Measurements from ENCODE around the gene SAP30. TPM values are rescaled to one million over a fixed set of nuclear protein-coding genes. Genes with fewer than 3 reads are reported as not detected.

The SAP30 gene
- total RNA-seq, 1 donor from 2014 or later, result 22.2 TPM

DNA sequence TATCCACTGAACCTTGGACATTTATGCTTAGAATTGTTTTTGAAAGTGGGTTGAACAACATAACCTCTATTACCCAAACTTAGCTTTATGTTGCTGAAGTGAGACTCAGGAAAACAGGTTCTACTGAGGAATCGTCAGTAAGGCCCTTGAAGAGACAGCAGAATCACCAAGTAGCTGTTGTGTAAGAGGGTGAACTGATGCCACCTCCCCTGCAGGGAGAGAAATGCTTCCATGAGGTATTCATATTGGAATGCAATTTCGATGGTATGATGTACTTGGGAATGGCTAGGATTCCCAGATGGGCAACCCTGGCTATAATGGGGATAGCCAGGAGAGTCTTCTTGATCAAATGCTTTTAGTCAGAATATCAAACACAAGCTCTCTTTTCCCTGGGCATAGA, 32.3 kb downstream of the SAP30 start:
- Mint-ChIP-seq H3K36me3 (ENCODE audit: low read depth, unreplicated experiment) (no peaks in the 10 kb centered on the region), H3K27me3 (ENCODE audit: unreplicated experiment) (no peaks in the 10 kb centered on the region), H3K27ac (ENCODE audit: unreplicated experiment) (no peak overlapping the region), H3K9me3 (ENCODE audit: unreplicated experiment) (no peaks in the 10 kb centered on the region), H3K4me1 (ENCODE audit: unreplicated experiment) (no peaks in the 10 kb centered on the region), H3K4me3 (ENCODE audit: unreplicated experiment) (no peak overlapping the region)
- DNase-seq (ENCODE audit: low spot score), result no peak
- TF ChIP-seq CTCF (IDR thresholded peaks at IDR 0.05; ENCODE audit: unreplicated experiment), result no peak

DNA sequence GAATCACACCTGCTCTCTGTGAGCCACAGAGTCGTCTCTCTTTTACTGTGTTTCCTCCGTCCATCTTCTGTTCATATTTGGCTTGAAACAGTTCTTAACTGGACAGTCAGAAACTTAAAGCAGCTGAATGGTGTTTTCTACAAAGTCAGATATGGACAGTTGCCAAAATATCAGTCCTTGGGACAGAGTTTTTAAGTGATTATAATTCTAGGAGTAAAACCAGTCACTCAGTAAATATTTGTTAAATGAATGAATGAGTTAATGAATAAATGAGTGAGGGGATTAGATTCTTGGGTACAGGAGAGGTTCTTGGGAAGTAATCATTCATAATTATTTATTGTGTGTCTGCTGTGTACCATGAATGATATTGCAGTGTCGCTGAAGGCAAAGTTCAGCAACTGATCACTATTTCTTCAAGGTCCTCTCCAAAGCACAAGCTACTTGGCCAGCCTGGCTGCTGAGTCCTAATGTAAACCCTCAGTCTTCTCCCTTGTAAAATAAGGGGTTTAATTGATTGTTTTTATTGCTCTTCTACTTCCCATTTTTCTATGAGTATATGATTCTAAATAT, 33.6 kb downstream of the SAP30 start:
- Mint-ChIP-seq H3K36me3 (ENCODE audit: low read depth, unreplicated experiment) (no peaks in the 10 kb centered on the region), H3K27me3 (ENCODE audit: unreplicated experiment) (no peaks in the 10 kb centered on the region), H3K4me3 (ENCODE audit: unreplicated experiment) (no peak overlapping the region), H3K27ac (ENCODE audit: unreplicated experiment) (no peak overlapping the region), H3K9me3 (ENCODE audit: unreplicated experiment) (no peaks in the 10 kb centered on the region), H3K4me1 (ENCODE audit: unreplicated experiment) (no peaks in the 10 kb centered on the region)
- DNase-seq (ENCODE audit: low spot score), result no peak
- TF ChIP-seq CTCF (IDR thresholded peaks at IDR 0.05; ENCODE audit: unreplicated experiment), result no peak

GRCh38 chr4:173405840-173406606, 35.3 kb downstream of the SAP30 start:
- no peaks in the 10 kb centered on the region for H3K36me3 Mint-ChIP-seq (ENCODE audit: low read depth, unreplicated experiment)
- no peak overlapping the region for H3K4me3 Mint-ChIP-seq (ENCODE audit: unreplicated experiment)
- H3K4me1 Mint-ChIP-seq (ENCODE audit: unreplicated experiment), result no peaks in the 10 kb centered on the region
- DNase-seq (ENCODE audit: low spot score), result no peak
- TF ChIP-seq CTCF (IDR thresholded peaks at IDR 0.05; ENCODE audit: unreplicated experiment), result no peak
- H3K27me3 Mint-ChIP-seq (ENCODE audit: unreplicated experiment), result no peaks in the 10 kb centered on the region
- H3K27ac Mint-ChIP-seq (ENCODE audit: unreplicated experiment), result no peak overlapping the region
- H3K9me3 Mint-ChIP-seq (ENCODE audit: unreplicated experiment), result no peaks in the 10 kb centered on the region

DNA sequence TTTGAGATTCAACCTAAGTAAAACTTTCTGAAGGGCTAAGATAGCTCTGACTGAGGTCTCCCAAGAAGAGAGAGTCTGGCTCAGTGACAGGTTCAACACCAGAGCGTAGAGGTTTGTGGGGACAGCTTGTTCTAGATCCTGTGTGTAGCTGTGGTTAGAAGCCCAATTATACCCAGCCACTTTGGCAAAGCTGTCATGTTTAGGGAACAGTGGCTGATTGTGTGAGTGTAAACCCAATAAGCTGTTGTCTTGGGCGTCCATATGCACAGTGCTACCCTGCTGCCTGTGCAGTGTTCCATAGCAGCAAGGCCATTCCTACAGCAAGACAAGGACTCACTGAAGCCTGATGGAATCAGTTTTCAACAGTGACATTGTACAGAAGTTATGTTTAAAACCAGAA, 39.3 kb downstream of the SAP30 start:
- H3K9me3 Mint-ChIP-seq (ENCODE audit: unreplicated experiment), result no peaks in the 10 kb centered on the region
- no peaks in the 10 kb centered on the region for H3K27me3 Mint-ChIP-seq (ENCODE audit: unreplicated experiment)
- H3K36me3 Mint-ChIP-seq (ENCODE audit: low read depth, unreplicated experiment), result no peaks in the 10 kb centered on the region
- H3K4me3 Mint-ChIP-seq (ENCODE audit: unreplicated experiment), result no peak overlapping the region
- no peak overlapping the region for H3K27ac Mint-ChIP-seq (ENCODE audit: unreplicated experiment)
- no peaks in the 10 kb centered on the region for H3K4me1 Mint-ChIP-seq (ENCODE audit: unreplicated experiment)
- no peak for DNase-seq (ENCODE audit: low spot score)
- no peak for TF ChIP-seq CTCF (IDR thresholded peaks at IDR 0.05; ENCODE audit: unreplicated experiment)

DNA sequence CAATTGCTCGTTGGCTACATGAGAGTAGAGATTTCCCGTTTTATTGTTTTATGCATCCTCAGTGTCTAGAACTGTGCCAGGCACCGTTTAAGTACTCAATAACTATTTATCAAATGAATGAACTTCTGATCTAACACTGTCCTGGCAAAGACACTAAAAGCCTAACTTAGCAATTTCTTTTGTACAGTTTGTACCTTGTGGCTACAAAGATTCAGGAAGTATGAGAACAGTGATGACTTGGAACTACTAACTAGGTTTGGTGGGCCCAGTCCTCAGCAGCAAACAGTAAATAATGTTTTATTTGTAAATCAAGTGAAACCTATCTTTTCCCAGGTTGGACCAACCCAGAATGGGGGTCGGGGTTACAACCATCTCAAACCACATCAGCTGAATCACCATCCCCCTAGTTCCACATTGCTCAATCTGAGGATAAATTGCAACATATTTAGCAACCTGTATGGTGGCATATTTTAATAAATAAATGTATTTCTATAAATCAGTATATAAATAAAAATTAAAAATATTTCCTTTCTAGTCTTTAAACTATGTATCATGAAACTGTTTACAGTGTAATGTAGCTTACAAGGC, 40.4 kb downstream of the SAP30 start:
- Mint-ChIP-seq H3K4me3 (ENCODE audit: unreplicated experiment) (no peak overlapping the region), H3K9me3 (ENCODE audit: unreplicated experiment) (no peaks in the 10 kb centered on the region), H3K4me1 (ENCODE audit: unreplicated experiment) (no peaks in the 10 kb centered on the region), H3K36me3 (ENCODE audit: low read depth, unreplicated experiment) (no peaks in the 10 kb centered on the region), H3K27me3 (ENCODE audit: unreplicated experiment) (no peaks in the 10 kb centered on the region), H3K27ac (ENCODE audit: unreplicated experiment) (no peak overlapping the region)
- no peak for DNase-seq (ENCODE audit: low spot score)
- TF ChIP-seq CTCF (IDR thresholded peaks at IDR 0.05; ENCODE audit: unreplicated experiment), result no peak
